Common myeloid progenitor, CD34-positive (primary cell): ENCODE data around the gene RPS28.
"Not testable (repeated sequence)": the region's sequence is repeated elsewhere in the genome, so short reads cannot be mapped to it uniquely, and the experiment has no call there.

Experiments used
- CTCF ChIA-PET: fragments of 350-600 bp; sonication (Branson Sonifier 250); formaldehyde crosslinking; loops from one replicate; lab custom pipeline; 2021; ENCODE audit warnings: antibody characterized with exemption; lab: Charles Lee
- POLR2A ChIA-PET: fragments of 350-600 bp; sonication (Branson Sonifier 250); formaldehyde crosslinking; loops from one replicate; lab custom pipeline; 2021; ENCODE audit warnings: antibody characterized with exemption; lab: Charles Lee
- DNase-seq, 3 donors: peaks; one replicate each; pipeline versions ENCODE4 v3.0.0 to v3.0.0-alpha.2; 2013
- H3K27ac ChIP-seq, 2 experiments: 1 replicate in 1 of 2; 2 replicates in 1 of 2; pipeline ENCODE4 v1.7.0; 2013; ENCODE audit warnings: inconsistent platforms in 2 of 2, low read length in 2 of 2, mild to moderate bottlenecking in 2 of 2, low read depth in 1 of 2, moderate library complexity in 1 of 2; ENCODE audit not compliant: severe bottlenecking in 2 of 2, insufficient read depth in 1 of 2, poor library complexity in 1 of 2
- H3K27me3 ChIP-seq, 5 experiments: replicated peaks in 2 of 5; 1 replicate in 3 of 5; 2 replicates in 2 of 5; pipeline versions ENCODE4 v1.6.1 to v1.7.0; 2013; ENCODE audit warnings: low read length in 4 of 5, mild to moderate bottlenecking in 2 of 5, moderate library complexity in 2 of 5, inconsistent platforms in 1 of 5; ENCODE audit not compliant: insufficient read depth in 5 of 5, control insufficient read depth in 4 of 5
- H3K36me3 ChIP-seq, 4 experiments: 1 replicate in 2 of 4; 2 replicates in 2 of 4; pipeline versions ENCODE4 v1.6.1 to v1.7.0; 2013; ENCODE audit warnings: low read length in 3 of 4, control low read depth in 1 of 4, mild to moderate bottlenecking in 1 of 4; ENCODE audit not compliant: control insufficient read depth in 4 of 4, insufficient read depth in 4 of 4
- H3K4me1 ChIP-seq, 4 experiments: 1 replicate in 3 of 4; 2 replicates in 1 of 4; pipeline versions ENCODE4 v1.6.1 to v1.7.1; 2013; ENCODE audit warnings: low read length in 3 of 4, mild to moderate bottlenecking in 3 of 4, control low read depth in 1 of 4, inconsistent platforms in 1 of 4, moderate library complexity in 1 of 4; ENCODE audit not compliant: control insufficient read depth in 4 of 4, insufficient read depth in 4 of 4; ENCODE audit errors: control extremely low read depth in 1 of 4
- H3K4me3 ChIP-seq, 7 experiments: 1 replicate in 4 of 7; 2 replicates in 3 of 7; pipeline versions ENCODE4 v1.5.1 to v1.7.0; 2013; ENCODE audit warnings: mild to moderate bottlenecking in 7 of 7, low read length in 6 of 7, moderate library complexity in 6 of 7, inconsistent platforms in 2 of 7, low read depth in 2 of 7, control low read depth in 1 of 7; ENCODE audit not compliant: insufficient read depth in 4 of 7, control insufficient read depth in 1 of 7; ENCODE audit errors: extremely low read depth in 1 of 7
- H3K9me3 ChIP-seq, 5 experiments: 1 replicate in 4 of 5; 2 replicates in 1 of 5; pipeline versions ENCODE4 v1.6.1 to v1.7.1; 2013; ENCODE audit warnings: low read length in 4 of 5, mild to moderate bottlenecking in 2 of 5, inconsistent platforms in 1 of 5, low read depth in 1 of 5, moderate library complexity in 1 of 5; ENCODE audit not compliant: control insufficient read depth in 4 of 5, insufficient read depth in 2 of 5; ENCODE audit errors: control extremely low read depth in 1 of 5
- WGBS: methylation state at CpG from one replicate; pipeline ENCODE4 v1.1.5; 2013; ENCODE audit not compliant: insufficient coverage; 5-methylcytosine and 5-hydroxymethylcytosine counted together

Gene RPS28

GRCh38 chr19:8336072-8336569 lies 14.8 kb downstream of the RPS28 start:
- ChIA-PET POLR2A (no interaction called here), CTCF (interaction anchor here (0.6 to 1.9 kb wide), 3 partner anchors 10 to 116 kb away, joined by 3 to 8 read pairs (median 5); no protein-coding TSS in a partner anchor)
- H3K27me3 ChIP-seq, result peaks cover 0 to 88% (median 44%) of the 10 kb centered on the region in 5 experiments
- H3K4me1 ChIP-seq, result peaks cover 0 to 31% (median 17%) of the 10 kb centered on the region in 4 experiments
- H3K9me3 ChIP-seq, result no peaks in the 10 kb centered on the region
- H3K36me3 ChIP-seq, result no peaks in the 10 kb centered on the region
- no peak for DNase-seq
- WGBS, result 24% methylated on average over 20 of the region's 27 CpGs
- H3K4me3 ChIP-seq, result no peak overlapping the region
- H3K27ac ChIP-seq, result no peak overlapping the region

- no peak overlapping the region for H3K4me3 ChIP-seq
- H3K9me3 ChIP-seq, result no peaks in the 10 kb centered on the region
- no peaks in the 10 kb centered on the region for H3K36me3 ChIP-seq
- POLR2A ChIA-PET, result no interaction called here
- H3K4me1 ChIP-seq, result peaks cover 0 to 31% (median 17%) of the 10 kb centered on the region in 4 experiments
- CTCF ChIA-PET, result interaction anchor here (0.6 to 1.9 kb wide), 3 partner anchors 11 to 117 kb away, joined by 3 to 8 read pairs (median 5); no protein-coding TSS in a partner anchor
- no peak overlapping the region for H3K27ac ChIP-seq
- WGBS, result 7% methylated on average over 4 of the region's 8 CpGs
- H3K27me3 ChIP-seq, result peaks cover 0 to 88% (median 43%) of the 10 kb centered on the region in 5 experiments
- peak in 2 of 3 donors; percentile 53 to 55 for DNase-seq
Observed at GRCh38 chr19:8336660-8337059, 15.4 kb downstream of the RPS28 start.

- WGBS, result 87% methylated on average over 4 of the region's 7 CpGs
- Histone ChIP-seq H3K27ac (no peak overlapping the region), H3K9me3 (no peaks in the 10 kb centered on the region), H3K4me1 (peaks cover 0 to 37% (median 24%) of the 10 kb centered on the region in 4 experiments), H3K36me3 (no peaks in the 10 kb centered on the region), H3K4me3 (no peak overlapping the region), H3K27me3 (peaks cover 0 to 94% (median 43%) of the 10 kb centered on the region in 5 experiments)
- ChIA-PET CTCF (interaction anchor here (0.6 kb wide), 1 partner anchor 51 kb away, joined by 3 read pairs; no protein-coding TSS in a partner anchor), POLR2A (no interaction called here)
- DNase-seq, result no peak
Observed at GRCh38 chr19:8337728-8338127, 16.4 kb downstream of the RPS28 start.

GRCh38 chr19:8338835-8339234 lies 17.5 kb downstream of the RPS28 start:
- Histone ChIP-seq H3K4me1 (peaks cover 0 to 42% (median 30%) of the 10 kb centered on the region in 4 experiments), H3K9me3 (no peaks in the 10 kb centered on the region), H3K36me3 (no peaks in the 10 kb centered on the region), H3K27me3 (peaks cover 0 to 95% (median 38%) of the 10 kb centered on the region in 5 experiments), H3K27ac (no peak overlapping the region), H3K4me3 (no peak overlapping the region)
- no peak for DNase-seq
- POLR2A ChIA-PET, result no interaction called here
- 89% methylated on average over 4 of the region's 6 CpGs for WGBS
- CTCF ChIA-PET, result no interaction called here

DNA sequence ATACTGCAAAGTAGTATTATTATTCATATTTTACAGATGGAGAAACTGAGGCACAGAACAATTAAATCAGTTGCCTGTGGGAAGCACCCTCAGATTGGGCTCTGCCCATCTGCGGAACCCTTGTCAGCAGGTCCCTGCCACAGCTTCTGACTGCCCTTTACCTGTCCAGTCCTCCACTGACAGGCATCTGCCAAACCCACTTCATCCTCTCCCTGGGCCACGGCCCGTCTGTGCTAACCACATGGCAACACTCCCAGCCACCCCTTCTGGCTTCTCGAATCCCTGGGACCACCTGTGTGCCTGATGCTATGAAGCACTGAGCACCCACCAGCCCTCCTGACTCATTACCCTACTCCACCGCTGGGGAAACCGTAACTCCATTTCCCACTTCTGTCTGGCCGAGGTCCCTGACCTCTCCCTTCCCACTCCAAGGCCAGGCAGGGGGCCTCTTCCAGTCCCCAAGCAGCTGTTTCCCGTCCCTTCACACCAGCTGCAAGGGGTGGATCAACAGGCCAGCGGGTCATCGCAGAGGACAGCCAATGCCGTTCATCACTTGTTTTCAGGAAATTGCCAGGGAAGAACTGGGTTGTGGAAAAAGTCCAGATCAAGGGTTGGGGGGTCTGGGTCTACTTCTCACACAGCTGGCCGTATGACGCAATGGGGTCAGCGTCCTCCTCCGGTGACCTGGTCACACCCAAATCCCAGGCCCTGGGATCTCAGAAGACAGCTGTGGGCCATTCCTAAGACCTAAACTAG lies 19.2 kb downstream of the RPS28 start:
- H3K27me3 ChIP-seq, result peaks cover 0 to 93% (median 34%) of the 10 kb centered on the region in 5 experiments
- POLR2A ChIA-PET, result no interaction called here
- DNase-seq, result no peak
- CTCF ChIA-PET, result interaction anchor here (0.6 to 1.5 kb wide), 3 partner anchors 10 to 17 kb away, joined by 3 to 5 read pairs (median 4); no protein-coding TSS in a partner anchor
- 14% methylated on average over 15 of the region's 15 CpGs for WGBS
- no peak overlapping the region for H3K27ac ChIP-seq
- no peak overlapping the region for H3K4me3 ChIP-seq
- H3K36me3 ChIP-seq, result no peaks in the 10 kb centered on the region
- H3K9me3 ChIP-seq, result no peaks in the 10 kb centered on the region
- H3K4me1 ChIP-seq, result peaks cover 0 to 28% (median 20%) of the 10 kb centered on the region in 4 experiments

DNA sequence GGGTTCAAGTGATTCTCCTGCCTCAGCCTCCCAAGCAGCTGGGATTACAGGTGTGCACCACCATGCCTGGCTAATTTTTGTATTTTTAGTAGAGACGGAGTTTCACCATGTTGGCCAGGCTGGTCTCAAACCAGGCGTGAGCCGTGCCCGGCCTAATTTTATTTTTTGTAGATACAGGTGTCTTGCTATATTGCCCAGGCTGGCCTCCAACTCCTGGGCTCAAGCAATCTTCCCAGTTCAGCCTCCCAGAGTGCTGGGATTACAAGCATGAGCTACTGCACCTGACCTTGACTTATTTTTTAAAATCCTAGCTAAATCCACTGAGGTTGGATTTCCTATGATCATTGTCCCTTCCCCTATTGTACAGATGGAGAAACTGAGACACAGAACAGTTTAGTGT lies 20.2 kb downstream of the RPS28 start:
- WGBS, result no CpG with 5 or more reads among the region's 4 CpGs
- H3K9me3 ChIP-seq, POLR2A ChIA-PET, H3K36me3 ChIP-seq, H3K27ac ChIP-seq, DNase-seq, H3K4me3 ChIP-seq: not testable (repeated sequence)
- CTCF ChIA-PET, result interaction anchor here (1.2 to 1.5 kb wide), 2 partner anchors 11 to 18 kb away, joined by 4 to 5 read pairs; no protein-coding TSS in a partner anchor
- Histone ChIP-seq H3K4me1 (peaks cover 0 to 25% (median 16%) of the 10 kb centered on the region in 4 experiments), H3K27me3 (peaks cover 0 to 83% (median 25%) of the 10 kb centered on the region in 5 experiments)

GRCh38 chr19:8342316-8342683 lies 21.0 kb downstream of the RPS28 start:
- H3K27me3 ChIP-seq, result peaks cover 0 to 77% (median 22%) of the 10 kb centered on the region in 5 experiments
- ChIA-PET CTCF (interaction anchor here (0.9 to 3.1 kb wide), 2 partner anchors 11 to 13 kb away, joined by 3 to 20 read pairs; no protein-coding TSS in a partner anchor), POLR2A (no interaction called here)
- no peak overlapping the region for H3K27ac ChIP-seq
- peaks cover 0 to 22% (median 14%) of the 10 kb centered on the region in 4 experiments for H3K4me1 ChIP-seq
- no peak for DNase-seq
- H3K9me3 ChIP-seq, result no peaks in the 10 kb centered on the region
- peak overlapping the region in 1 of 7 experiments; percentile 56 for H3K4me3 ChIP-seq
- no peaks in the 10 kb centered on the region for H3K36me3 ChIP-seq
- WGBS, result 22% methylated on average over 13 of the region's 14 CpGs
